ENCODE measurements around the gene ZNF32.

Gene ZNF32, protein sequence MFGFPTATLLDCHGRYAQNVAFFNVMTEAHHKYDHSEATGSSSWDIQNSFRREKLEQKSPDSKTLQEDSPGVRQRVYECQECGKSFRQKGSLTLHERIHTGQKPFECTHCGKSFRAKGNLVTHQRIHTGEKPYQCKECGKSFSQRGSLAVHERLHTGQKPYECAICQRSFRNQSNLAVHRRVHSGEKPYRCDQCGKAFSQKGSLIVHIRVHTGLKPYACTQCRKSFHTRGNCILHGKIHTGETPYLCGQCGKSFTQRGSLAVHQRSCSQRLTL

DNA sequence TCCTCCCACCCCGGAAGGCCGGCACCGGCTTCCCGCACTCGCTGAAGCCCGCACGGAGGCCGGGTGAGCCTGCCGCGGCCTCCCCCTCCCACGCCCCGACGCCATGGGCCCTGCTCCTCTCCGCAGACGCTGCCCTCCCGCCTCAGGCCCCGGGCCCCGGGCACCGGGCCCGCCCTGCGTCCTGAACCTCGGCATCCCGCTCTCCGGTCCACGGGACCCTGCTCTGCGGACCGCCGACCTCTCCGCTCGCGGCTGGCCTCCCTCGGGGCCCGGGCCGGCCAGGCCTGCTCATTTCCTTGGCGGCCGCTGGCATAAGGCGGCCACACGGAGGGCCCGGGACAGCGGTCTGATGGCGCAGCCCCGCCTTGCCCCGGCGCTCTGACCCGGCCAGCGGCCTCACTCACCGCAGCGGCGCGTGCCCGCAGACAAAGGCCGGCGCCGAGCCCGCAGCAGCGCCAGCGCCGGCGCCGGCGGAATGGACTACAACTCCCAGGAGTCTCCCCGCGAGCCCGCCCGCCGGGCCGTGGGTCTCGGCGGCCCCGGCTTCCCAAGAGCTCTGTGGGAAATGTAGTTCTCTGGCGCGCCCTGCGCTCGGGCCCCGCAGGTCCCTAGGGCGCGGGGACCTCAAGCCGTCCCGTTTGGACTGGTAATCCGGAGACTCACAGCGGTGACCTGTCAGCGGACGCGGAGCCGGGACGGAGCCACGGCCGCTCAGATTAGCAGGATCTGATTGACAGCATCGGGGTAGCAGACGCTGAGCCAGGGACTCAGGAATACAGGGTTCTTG, at the start of gene ZNF32:
Gene ZNF32 (minus strand): TSS at position 484 of the 787 bp plus-strand sequence. CDS start 2,748 bp downstream, outside the sequence.
- peak; percentile 56 for DNase-seq

DNA sequence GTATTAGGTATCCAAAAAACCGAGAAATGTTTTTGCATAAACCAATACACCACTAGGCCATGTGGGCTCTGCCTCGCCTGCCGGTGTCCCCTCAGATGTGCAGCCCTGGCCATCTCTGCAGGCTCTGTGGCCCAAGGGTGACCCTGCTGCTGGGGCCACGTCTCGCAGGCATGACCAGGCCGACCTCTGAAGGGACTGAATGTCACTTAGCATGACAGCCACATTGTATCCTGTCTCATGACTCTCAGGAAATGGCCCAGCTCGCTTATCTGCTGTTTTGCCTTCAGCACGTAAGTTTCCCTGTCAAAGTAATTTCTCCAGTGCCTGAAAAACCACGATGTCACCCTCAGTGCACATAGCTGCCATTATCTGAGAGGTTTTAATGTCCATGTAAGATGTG, 49.5 kb upstream of the ZNF32 start:
- DNase-seq: no peak

DNA sequence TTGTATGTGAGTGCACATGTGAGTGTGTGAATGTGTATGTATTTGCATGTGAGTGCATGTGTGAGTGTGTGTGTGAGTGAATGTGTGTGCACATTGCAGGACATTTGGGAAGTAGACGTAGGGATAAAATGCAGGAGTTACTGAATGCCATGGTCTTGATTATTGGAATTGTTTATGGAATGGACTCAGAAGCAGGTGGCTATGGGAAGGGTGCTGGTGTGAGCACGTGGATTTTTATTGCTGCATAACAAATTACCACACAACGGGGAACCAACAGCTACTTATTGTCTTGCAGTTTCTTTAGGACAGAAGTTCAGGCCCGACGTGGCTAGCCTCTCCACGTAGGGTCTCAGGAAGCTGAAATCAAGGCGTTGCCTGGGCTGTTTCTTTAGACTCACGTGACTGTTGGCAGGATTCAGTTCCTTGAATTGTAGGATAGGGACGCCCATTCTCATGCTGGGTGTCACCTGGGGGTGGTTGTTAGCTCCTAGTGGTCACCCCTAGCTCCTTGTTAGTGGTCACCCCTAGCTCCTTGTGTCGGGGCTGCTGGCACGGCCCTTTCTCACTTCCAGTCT, 48.3 kb upstream of the ZNF32 start:
- DNase-seq: no peak

DNA sequence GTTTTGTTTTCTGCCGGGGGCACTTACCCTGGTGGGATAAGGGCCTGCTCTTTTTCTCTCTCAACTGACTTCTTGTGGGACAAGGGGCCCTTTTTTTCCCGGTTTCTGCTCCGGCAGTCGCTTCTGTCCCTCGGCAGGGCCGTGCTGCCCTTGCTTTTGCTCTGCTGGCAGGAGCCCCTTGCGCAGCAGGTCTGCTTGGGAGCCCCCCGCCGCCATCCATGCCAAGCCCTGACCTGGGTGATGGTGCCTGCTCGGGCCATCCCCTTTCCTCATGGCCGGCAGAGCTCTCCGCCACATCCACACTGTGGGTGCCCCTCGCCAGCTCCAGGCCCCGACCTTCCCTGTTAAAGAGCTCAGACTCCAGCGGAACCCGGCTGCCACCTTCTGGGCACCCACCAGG, 47.0 kb upstream of the ZNF32 start:
- no peak for DNase-seq

- DNase-seq: no peak
Observed at GRCh38 chr10:43695321-43695720, 46.6 kb upstream of the ZNF32 start.

GRCh38 chr10:43694526-43694925, 45.8 kb upstream of the ZNF32 start:
- no peak for DNase-seq

- DNase-seq: no peak
Observed at GRCh38 chr10:43693602-43694001, 44.9 kb upstream of the ZNF32 start.

DNA sequence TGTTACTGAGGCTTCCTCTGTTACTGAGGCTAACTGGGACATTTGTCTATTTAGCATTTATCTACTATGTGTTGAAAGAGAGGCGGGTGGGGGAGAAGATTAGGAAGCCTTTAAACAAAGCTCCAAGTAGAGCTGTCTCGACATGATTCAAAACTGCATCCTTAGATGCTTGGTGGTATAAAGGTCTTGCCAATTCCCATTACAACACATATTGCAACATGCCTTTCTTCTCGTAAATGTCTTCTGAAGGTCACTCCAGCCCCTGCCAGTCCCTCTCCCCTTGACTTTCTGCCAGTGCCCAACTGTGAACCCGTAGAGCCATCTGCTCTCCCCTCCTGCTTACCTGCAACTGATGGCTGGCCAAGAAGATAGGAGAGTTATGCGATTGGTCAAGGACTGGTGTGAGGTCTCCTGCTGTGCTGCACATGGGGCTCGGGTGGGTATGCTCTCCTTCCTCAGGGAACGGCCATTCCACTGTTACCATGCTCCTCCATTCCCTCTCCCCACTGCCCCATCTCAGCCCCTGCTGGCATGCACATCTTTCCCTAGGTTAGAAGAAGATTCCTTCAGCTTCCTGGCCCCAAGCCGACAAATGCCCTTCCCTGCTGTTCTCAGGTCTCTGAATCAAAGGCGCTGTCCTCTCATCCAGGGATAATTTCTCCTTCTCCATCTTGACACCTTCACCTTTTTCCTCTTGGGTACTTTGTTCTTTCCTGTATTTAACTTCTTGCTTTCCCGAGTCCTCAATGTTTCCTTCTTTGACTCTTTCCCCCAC, 43.6 kb upstream of the ZNF32 start:
- DNase-seq: no peak

- DNase-seq: no peak
Observed at GRCh38 chr10:43691485-43691884, 42.8 kb upstream of the ZNF32 start.

DNA sequence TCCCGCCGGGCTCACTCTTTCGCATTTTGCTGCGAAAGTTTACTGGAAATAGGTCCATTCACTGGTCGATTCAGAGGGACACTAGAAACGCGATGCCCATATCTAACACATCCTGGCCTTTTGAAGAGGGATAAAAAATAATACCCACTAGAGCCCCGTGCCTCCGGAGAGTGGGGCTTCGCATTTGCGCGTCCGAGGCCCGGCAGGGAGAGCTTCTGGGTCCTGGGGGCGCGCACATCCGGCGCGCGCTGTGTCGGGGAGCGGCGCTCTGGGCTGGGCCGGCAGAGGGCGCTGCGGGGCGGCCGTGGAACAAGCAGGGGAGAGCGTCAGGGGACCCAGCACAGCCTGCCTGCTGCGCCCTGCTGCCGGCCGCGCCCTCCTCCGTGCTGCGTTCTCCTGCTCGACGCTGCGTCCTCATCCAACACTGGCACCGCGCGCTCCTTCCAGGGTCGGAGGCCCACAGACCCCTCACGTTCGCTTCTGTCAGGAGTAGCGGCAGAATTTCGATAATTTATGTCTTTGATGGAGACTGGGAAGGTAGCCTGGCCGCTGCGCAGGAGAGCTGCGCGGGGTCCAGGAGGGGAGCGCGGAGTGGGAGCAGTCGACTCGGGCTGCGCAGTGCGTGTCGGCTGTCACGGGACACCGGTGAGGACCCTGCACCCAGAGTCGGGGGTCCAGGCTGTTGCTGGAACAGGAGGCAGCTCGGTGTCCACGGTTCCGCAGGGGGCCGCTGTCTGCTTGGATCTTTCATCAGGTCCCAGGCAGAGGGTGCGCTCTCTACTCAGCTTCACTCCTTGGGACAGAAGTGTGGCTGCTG, 41.5 kb upstream of the ZNF32 start:
- peak; percentile 27 for DNase-seq

GRCh38 chr10:43689618-43689954, 40.9 kb upstream of the ZNF32 start:
- DNase-seq: no peak

GRCh38 chr10:43689007-43689491, 40.4 kb upstream of the ZNF32 start:
- DNase-seq: no peak

- no peak for DNase-seq
Observed at GRCh38 chr10:43688348-43688892, 39.7 kb upstream of the ZNF32 start.

- DNase-seq: no peak
Observed at GRCh38 chr10:43687373-43687772, 38.7 kb upstream of the ZNF32 start.

DNA sequence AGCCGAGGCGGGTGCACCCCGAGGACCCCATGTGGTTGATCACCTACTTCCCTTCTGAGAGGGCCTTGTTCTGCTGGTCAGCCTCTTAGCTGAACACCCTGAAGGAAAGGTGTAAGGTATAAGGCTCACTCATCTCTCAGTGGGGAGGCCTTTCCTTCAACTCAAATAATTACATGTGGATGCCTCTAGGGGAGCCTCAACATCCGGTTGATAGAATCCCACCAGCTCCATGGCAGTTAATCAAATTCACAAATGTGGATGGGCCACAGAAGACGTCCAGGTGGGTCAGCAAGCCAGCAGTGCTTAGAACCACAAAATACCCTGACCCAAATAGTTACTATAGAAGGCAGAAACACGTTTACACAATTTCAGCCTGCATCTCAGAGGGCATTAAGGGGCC, 37.7 kb upstream of the ZNF32 start:
- DNase-seq: no peak

- no peak for DNase-seq
Observed at GRCh38 chr10:43685744-43686143, 37.1 kb upstream of the ZNF32 start.

DNA sequence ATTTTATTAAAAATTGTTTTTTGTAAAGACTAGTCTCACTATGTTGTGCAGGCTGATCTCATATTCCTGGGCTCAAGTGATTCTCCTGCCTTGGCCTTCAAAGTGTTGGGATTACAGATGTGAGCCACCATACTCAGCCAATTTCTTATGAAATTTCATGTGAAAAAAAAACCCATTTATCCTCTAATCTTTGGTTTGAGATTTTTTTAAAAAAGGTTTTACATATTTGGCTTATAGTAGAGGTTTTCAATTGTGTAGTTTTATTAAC, 35.5 kb upstream of the ZNF32 start:
- DNase-seq: no peak

DNA sequence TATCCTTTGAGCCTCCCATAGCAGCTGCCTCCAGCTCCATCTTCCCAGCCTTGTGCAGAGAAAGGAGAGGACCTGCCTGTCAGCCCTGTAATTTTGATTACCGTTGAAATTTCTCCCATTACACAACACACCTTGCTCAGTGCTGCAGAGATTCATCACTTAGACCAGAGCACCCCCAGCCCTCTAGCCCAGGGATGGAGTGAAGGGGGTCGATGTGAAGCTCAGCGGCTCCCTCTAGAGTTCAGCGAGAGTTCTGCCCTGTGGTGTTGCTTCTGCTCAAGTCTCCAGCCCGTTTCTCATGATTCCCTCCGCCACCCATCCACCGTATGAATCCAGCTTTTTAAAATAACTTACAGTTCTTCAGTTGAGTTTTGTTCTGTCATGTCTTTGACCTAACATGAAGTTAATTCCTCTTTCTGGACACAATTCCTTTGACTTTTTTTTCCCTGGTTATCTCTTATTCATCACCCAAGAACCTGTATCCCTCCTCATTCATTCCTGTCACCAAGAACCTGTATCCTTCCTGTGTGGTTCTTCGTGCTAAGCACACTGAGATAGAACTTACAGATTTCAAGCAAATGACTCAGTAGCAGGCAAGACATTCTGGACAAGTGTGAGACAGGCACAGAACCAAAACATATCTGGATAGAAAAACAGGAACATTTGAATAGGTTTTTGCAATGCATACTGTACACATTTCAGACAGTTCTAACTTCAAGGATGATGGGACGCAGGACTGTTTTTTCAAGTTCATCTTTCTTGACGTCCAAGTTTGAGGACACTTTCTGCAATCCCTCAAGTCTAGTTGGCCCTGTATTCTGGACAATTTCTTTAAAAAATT, 35.0 kb upstream of the ZNF32 start:
- DNase-seq: peak; percentile 1

GRCh38 chr10:43682956-43683355, 34.3 kb upstream of the ZNF32 start:
- no peak for DNase-seq

DNA sequence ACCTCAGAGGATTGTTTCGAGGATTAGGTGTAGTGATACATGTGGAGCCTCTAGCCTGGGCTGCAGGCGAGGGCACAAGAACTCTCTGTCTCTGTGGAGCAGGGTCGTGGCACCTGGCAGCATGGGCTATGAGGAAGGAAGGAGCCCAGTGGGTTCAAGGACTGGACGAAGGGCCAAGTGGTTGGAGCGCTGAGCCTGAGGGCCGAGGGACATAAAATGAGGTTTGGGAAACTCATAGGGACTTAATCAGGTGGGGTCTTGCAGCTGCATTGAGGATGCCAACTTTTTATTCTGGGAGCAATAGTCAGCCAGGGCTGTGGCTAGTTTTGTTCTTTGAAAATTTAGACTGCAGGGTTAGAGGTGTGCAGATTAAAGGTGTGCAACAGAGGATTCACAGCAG, 33.0 kb upstream of the ZNF32 start:
- DNase-seq: no peak

GRCh38 chr10:43681220-43681619, 32.5 kb upstream of the ZNF32 start:
- no peak for DNase-seq

All from NCI-H1105 treated with DMSO at 0.1 percent for 48 hours (cell line).